Testis (tissue), 2 donors: Measurements from ENCODE around the gene RGS9.

ENCODE experiments used
- POLR2A ChIP-seq: fragments of 450-650 bp; IDR thresholded peaks from one replicate; pipeline ENCODE4 v1.6.1; 2017; ENCODE audit warnings: antibody characterized with exemption, mild to moderate bottlenecking, moderate library complexity
- TF ChIP-seq, protein P1 (sequence below), 3 experiments: fragments of 450-650 bp in 2 of 3; fragments of 200-600 bp in 1 of 3; sonication (generic) in 1 of 3; IDR thresholded peaks; one replicate each; pipeline ENCODE4 v1.5.1; 2016 to 2019; ENCODE audit warnings: antibody characterized with exemption in 3 of 3, mild to moderate bottlenecking in 2 of 3, moderate library complexity in 1 of 3

DNA sequence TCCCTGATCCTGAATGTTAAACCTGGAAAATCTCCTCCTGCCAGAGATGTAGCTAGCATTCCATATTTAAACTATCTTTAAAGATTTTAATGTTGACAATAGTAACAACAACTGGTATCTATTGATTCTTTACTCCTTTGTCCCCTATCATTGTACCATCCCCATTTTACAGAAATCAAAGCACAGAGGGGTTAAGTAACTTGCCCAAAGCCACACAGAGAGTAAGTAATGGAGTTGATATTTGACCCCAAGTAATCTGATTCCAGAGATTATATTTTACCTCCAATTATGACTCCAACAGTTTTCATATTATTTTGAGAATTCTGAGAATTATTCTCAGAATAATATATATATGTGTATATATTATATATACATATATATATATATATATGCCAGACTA, 37.7 kb upstream of the RGS9 start:
- TF ChIP-seq, protein P1, sequence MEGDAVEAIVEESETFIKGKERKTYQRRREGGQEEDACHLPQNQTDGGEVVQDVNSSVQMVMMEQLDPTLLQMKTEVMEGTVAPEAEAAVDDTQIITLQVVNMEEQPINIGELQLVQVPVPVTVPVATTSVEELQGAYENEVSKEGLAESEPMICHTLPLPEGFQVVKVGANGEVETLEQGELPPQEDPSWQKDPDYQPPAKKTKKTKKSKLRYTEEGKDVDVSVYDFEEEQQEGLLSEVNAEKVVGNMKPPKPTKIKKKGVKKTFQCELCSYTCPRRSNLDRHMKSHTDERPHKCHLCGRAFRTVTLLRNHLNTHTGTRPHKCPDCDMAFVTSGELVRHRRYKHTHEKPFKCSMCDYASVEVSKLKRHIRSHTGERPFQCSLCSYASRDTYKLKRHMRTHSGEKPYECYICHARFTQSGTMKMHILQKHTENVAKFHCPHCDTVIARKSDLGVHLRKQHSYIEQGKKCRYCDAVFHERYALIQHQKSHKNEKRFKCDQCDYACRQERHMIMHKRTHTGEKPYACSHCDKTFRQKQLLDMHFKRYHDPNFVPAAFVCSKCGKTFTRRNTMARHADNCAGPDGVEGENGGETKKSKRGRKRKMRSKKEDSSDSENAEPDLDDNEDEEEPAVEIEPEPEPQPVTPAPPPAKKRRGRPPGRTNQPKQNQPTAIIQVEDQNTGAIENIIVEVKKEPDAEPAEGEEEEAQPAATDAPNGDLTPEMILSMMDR (IDR thresholded peaks at IDR 0.05): no peak
- no peak for TF ChIP-seq POLR2A
